HG02798 (cell line): Measurements from ENCODE around the gene SLC16A6.
"Not testable (repeated sequence)": the region's sequence is repeated elsewhere in the genome, so short reads cannot be mapped to it uniquely, and the experiment has no call there.

Experiments
- ATAC-seq: cut with Tn5 transposase; IDR thresholded peaks from one replicate; pipeline ENCODE4 v1.9.1; 2021; ENCODE audit warnings: mild to moderate bottlenecking; ENCODE audit not compliant: unreplicated experiment, poor library complexity

The SLC16A6 gene

GRCh38 chr17:68228817-68229570, 61.9 kb downstream of the SLC16A6 start:
- ATAC-seq, result no peak

GRCh38 chr17:68228039-68228680, 62.8 kb downstream of the SLC16A6 start:
- not testable (repeated sequence) for ATAC-seq

GRCh38 chr17:68225055-68225454, 65.9 kb downstream of the SLC16A6 start:
- peak; percentile 67 for ATAC-seq

- no peak for ATAC-seq
Observed at GRCh38 chr17:68222606-68223005, 68.3 kb downstream of the SLC16A6 start.

- no peak for ATAC-seq
Observed at GRCh38 chr17:68221786-68222185, 69.1 kb downstream of the SLC16A6 start.

GRCh38 chr17:68220786-68221185, 70.1 kb downstream of the SLC16A6 start:
- not testable (repeated sequence) for ATAC-seq

- ATAC-seq, result not testable (repeated sequence)
Observed at GRCh38 chr17:68220186-68220585, 70.7 kb downstream of the SLC16A6 start.

GRCh38 chr17:68219429-68219828, 71.5 kb downstream of the SLC16A6 start:
- ATAC-seq, result not testable (repeated sequence)
